Natural killer cell treated with Interleukin-12 subunit alpha and Interleukin-12 subunit beta and Interleukin-15 and Interleukin-18, amount 100 ng/mL, for 72 hours (primary cell): Measurements from ENCODE around the gene PTPRN2. TPM values are rescaled to one million over a fixed set of nuclear protein-coding genes. Genes with fewer than 3 reads are reported as not detected.
"Not testable (repeated sequence)": the region's sequence is repeated elsewhere in the genome, so short reads cannot be mapped to it uniquely, and the experiment has no call there.

Experiments
- ATAC-seq, 2 donors: fragments of 150-1000 bp; cut with Tn5 transposase in 1 of 2; sonication (Bioruptor Pico), chemical (Tn5 transposase) in 1 of 2; 2 replicates each; pipeline ENCODE4 v1.10.0; 2021
- DNase-seq: peaks from one replicate; pipeline ENCODE4 v3.0.0; 2022; ENCODE audit warnings: low spot score
- H3K27ac Mint-ChIP-seq, 2 donors: 1 replicate in 1 of 2; 2 replicates in 1 of 2; pipeline ENCODE4 v1.8.0; 2022; ENCODE audit warnings: mixed read lengths in 2 of 2, mild to moderate bottlenecking in 1 of 2, moderate library complexity in 1 of 2
- H3K27me3 Mint-ChIP-seq, 2 donors: 1 replicate in 1 of 2; 2 replicates in 1 of 2; pipeline ENCODE4 v1.8.0; 2022; ENCODE audit warnings: mixed read lengths in 2 of 2
- H3K36me3 Mint-ChIP-seq: one replicate; pipeline ENCODE4 v1.8.0; 2022; ENCODE audit warnings: mixed read lengths
- H3K4me1 Mint-ChIP-seq, 2 donors: 1 replicate in 1 of 2; 2 replicates in 1 of 2; pipeline ENCODE4 v1.8.0; 2022; ENCODE audit warnings: low read depth in 2 of 2, mixed read lengths in 2 of 2, mild to moderate bottlenecking in 1 of 2
- H3K4me3 Mint-ChIP-seq: one replicate; pipeline ENCODE4 v1.8.0; 2022; ENCODE audit warnings: mixed read lengths
- H3K9me3 Mint-ChIP-seq: 2 replicates; pipeline ENCODE4 v1.8.0; 2022; ENCODE audit warnings: mixed read lengths
- total RNA-seq, 2 donors: library from RNA; stranded (reverse); gene quantifications; one replicate each; pipeline ENCODE4 v1.2.3, GENCODE V29; 2022

PTPRN2 gene
- total RNA-seq, 2 donors from 2014 or later, result 0.17 to 0.74 TPM

- no peaks in the 10 kb centered on the region for H3K36me3 Mint-ChIP-seq
- H3K4me3 Mint-ChIP-seq, result no peak overlapping the region
- H3K9me3 Mint-ChIP-seq, result peaks cover 6% of the 10 kb centered on the region
Measured at GRCh38 chr7:158460665-158461064, 127.0 kb downstream of the PTPRN2 start.

GRCh38 chr7:158458716-158459282 lies 128.8 kb downstream of the PTPRN2 start:
- DNase-seq, result no peak
- no peak overlapping the region for H3K4me3 Mint-ChIP-seq
- H3K36me3 Mint-ChIP-seq, result no peaks in the 10 kb centered on the region
- no peak overlapping the region for H3K27ac Mint-ChIP-seq
- no peaks in the 10 kb centered on the region for H3K27me3 Mint-ChIP-seq
- no peaks in the 10 kb centered on the region for H3K4me1 Mint-ChIP-seq
- peak; percentile 27 to 32 for ATAC-seq
- peaks cover 9% of the 10 kb centered on the region for H3K9me3 Mint-ChIP-seq

More at GRCh38 chr7:158460665-158461064, 127.0 kb downstream of the PTPRN2 start:
- ATAC-seq (no peak), DNase-seq (no peak)
- H3K27ac Mint-ChIP-seq, result no peak overlapping the region
- H3K27me3 Mint-ChIP-seq, result no peaks in the 10 kb centered on the region
- no peaks in the 10 kb centered on the region for H3K4me1 Mint-ChIP-seq

GRCh38 chr7:158458096-158458495 lies 129.5 kb downstream of the PTPRN2 start:
- Mint-ChIP-seq H3K9me3 (peaks cover 6% of the 10 kb centered on the region), H3K27ac (no peak overlapping the region), H3K27me3 (no peaks in the 10 kb centered on the region), H3K4me3 (no peak overlapping the region), H3K4me1 (no peaks in the 10 kb centered on the region), H3K36me3 (no peaks in the 10 kb centered on the region)
- ATAC-seq, result no peak
- DNase-seq, result no peak

GRCh38 chr7:158457586-158457985 lies 130.0 kb downstream of the PTPRN2 start:
- not testable (repeated sequence) for DNase-seq

GRCh38 chr7:158454631-158455030 lies 133.0 kb downstream of the PTPRN2 start:
- ATAC-seq, result no peak
- H3K4me3 Mint-ChIP-seq, result no peak overlapping the region
- H3K4me1 Mint-ChIP-seq, result no peaks in the 10 kb centered on the region
- DNase-seq, result no peak
- H3K27ac Mint-ChIP-seq, result no peak overlapping the region
- H3K27me3 Mint-ChIP-seq, result peaks cover 0 to 6% of the 10 kb centered on the region in 2 donors
- H3K9me3 Mint-ChIP-seq, result peaks cover 6% of the 10 kb centered on the region
- no peaks in the 10 kb centered on the region for H3K36me3 Mint-ChIP-seq

More at GRCh38 chr7:158457586-158457985, 130.0 kb downstream of the PTPRN2 start:
- not testable (repeated sequence) for H3K9me3 Mint-ChIP-seq, H3K36me3 Mint-ChIP-seq, H3K4me1 Mint-ChIP-seq, H3K27me3 Mint-ChIP-seq, H3K27ac Mint-ChIP-seq, H3K4me3 Mint-ChIP-seq, ATAC-seq

GRCh38 chr7:158453663-158454062 lies 134.0 kb downstream of the PTPRN2 start:
- no peaks in the 10 kb centered on the region for H3K36me3 Mint-ChIP-seq
- no peak for ATAC-seq
- peaks cover 0 to 6% of the 10 kb centered on the region in 2 donors for H3K27me3 Mint-ChIP-seq
- peaks cover 6% of the 10 kb centered on the region for H3K9me3 Mint-ChIP-seq
- DNase-seq, result no peak
- H3K27ac Mint-ChIP-seq, result no peak overlapping the region
- H3K4me1 Mint-ChIP-seq, result no peaks in the 10 kb centered on the region
- H3K4me3 Mint-ChIP-seq, result no peak overlapping the region

- Mint-ChIP-seq H3K27ac (no peak overlapping the region), H3K27me3 (peaks cover 0 to 6% of the 10 kb centered on the region in 2 donors), H3K36me3 (no peaks in the 10 kb centered on the region), H3K9me3 (peaks cover 6% of the 10 kb centered on the region), H3K4me1 (no peaks in the 10 kb centered on the region), H3K4me3 (no peak overlapping the region)
- DNase-seq (no peak), ATAC-seq (peak in 1 of 2 donors; percentile 20)
Measured at GRCh38 chr7:158452331-158452730, 135.3 kb downstream of the PTPRN2 start.

- Mint-ChIP-seq H3K4me1 (no peaks in the 10 kb centered on the region), H3K27ac (no peak overlapping the region), H3K27me3 (peaks cover 0 to 6% of the 10 kb centered on the region in 2 donors), H3K9me3 (peaks cover 6% of the 10 kb centered on the region), H3K4me3 (no peak overlapping the region), H3K36me3 (no peaks in the 10 kb centered on the region)
- DNase-seq, result no peak
- ATAC-seq, result no peak
Measured at GRCh38 chr7:158450476-158451124, 137.0 kb downstream of the PTPRN2 start.

GRCh38 chr7:158449942-158450341 lies 137.7 kb downstream of the PTPRN2 start:
- DNase-seq (no peak), ATAC-seq (no peak)
- H3K27ac Mint-ChIP-seq, result no peak overlapping the region
- peaks cover 6% of the 10 kb centered on the region for H3K9me3 Mint-ChIP-seq
- no peak overlapping the region for H3K4me3 Mint-ChIP-seq
- H3K36me3 Mint-ChIP-seq, result no peaks in the 10 kb centered on the region
- H3K4me1 Mint-ChIP-seq, result no peaks in the 10 kb centered on the region
- H3K27me3 Mint-ChIP-seq, result peaks cover 0 to 6% of the 10 kb centered on the region in 2 donors

- Mint-ChIP-seq H3K4me3 (no peak overlapping the region), H3K4me1 (no peaks in the 10 kb centered on the region), H3K27me3 (peaks cover 0 to 6% of the 10 kb centered on the region in 2 donors), H3K27ac (no peak overlapping the region), H3K9me3 (peaks cover 3% of the 10 kb centered on the region), H3K36me3 (no peaks in the 10 kb centered on the region)
- ATAC-seq, result no peak
- no peak for DNase-seq
Measured at GRCh38 chr7:158449266-158449665, 138.4 kb downstream of the PTPRN2 start.

- Mint-ChIP-seq H3K4me3 (no peak overlapping the region), H3K27ac (no peak overlapping the region), H3K9me3 (peaks cover under 1% of the 10 kb centered on the region), H3K36me3 (no peaks in the 10 kb centered on the region), H3K4me1 (no peaks in the 10 kb centered on the region), H3K27me3 (peaks cover 0 to 6% of the 10 kb centered on the region in 2 donors)
- ATAC-seq, result no peak
- DNase-seq, result no peak
Measured at GRCh38 chr7:158448430-158449100, 139.1 kb downstream of the PTPRN2 start.

GRCh38 chr7:158447506-158448171 lies 140.0 kb downstream of the PTPRN2 start:
- Mint-ChIP-seq H3K27me3 (peaks cover 0 to 6% of the 10 kb centered on the region in 2 donors), H3K4me3 (no peak overlapping the region), H3K27ac (no peak overlapping the region), H3K36me3 (no peaks in the 10 kb centered on the region), H3K9me3 (no peaks in the 10 kb centered on the region), H3K4me1 (no peaks in the 10 kb centered on the region)
- no peak for DNase-seq
- no peak for ATAC-seq

- no peak overlapping the region for H3K4me3 Mint-ChIP-seq
- ATAC-seq, result no peak
- H3K4me1 Mint-ChIP-seq, result no peaks in the 10 kb centered on the region
- H3K36me3 Mint-ChIP-seq, result no peaks in the 10 kb centered on the region
- H3K27me3 Mint-ChIP-seq, result peaks cover 0 to 6% of the 10 kb centered on the region in 2 donors
- DNase-seq, result no peak
- no peaks in the 10 kb centered on the region for H3K9me3 Mint-ChIP-seq
- no peak overlapping the region for H3K27ac Mint-ChIP-seq
Measured at GRCh38 chr7:158447151-158447505, 140.5 kb downstream of the PTPRN2 start.

GRCh38 chr7:158446706-158447105 lies 140.9 kb downstream of the PTPRN2 start:
- Mint-ChIP-seq H3K4me3 (no peak overlapping the region), H3K27ac (no peak overlapping the region), H3K27me3 (peaks cover 0 to 6% of the 10 kb centered on the region in 2 donors), H3K4me1 (no peaks in the 10 kb centered on the region), H3K9me3 (no peaks in the 10 kb centered on the region), H3K36me3 (no peaks in the 10 kb centered on the region)
- DNase-seq (no peak), ATAC-seq (no peak)
